Neural crest cell (in vitro differentiated cells): ENCODE results near the gene NUDT6. TPM values are rescaled to one million over a fixed set of nuclear protein-coding genes. Genes with fewer than 3 reads are reported as not detected.

Experiments used
- DNase-seq: peaks from one replicate; pipeline ENCODE4 v3.0.0; 2021; ENCODE audit warnings: low read depth, mixed read lengths, low spot score
- H3K27ac Mint-ChIP-seq: one replicate; pipeline ENCODE4 v1.8.0; 2021; ENCODE audit warnings: mild to moderate bottlenecking, mixed read lengths; ENCODE audit not compliant: unreplicated experiment
- H3K27me3 Mint-ChIP-seq: 2 replicates; pipeline ENCODE4 v1.8.0; 2021; ENCODE audit warnings: low read depth, mild to moderate bottlenecking, mixed read lengths
- H3K36me3 Mint-ChIP-seq: 2 replicates; pipeline ENCODE4 v1.8.0; 2021; ENCODE audit warnings: low read depth, mild to moderate bottlenecking, mixed read lengths
- H3K4me1 Mint-ChIP-seq: 2 replicates; pipeline ENCODE4 v1.8.0; 2021; ENCODE audit warnings: mixed read lengths
- H3K4me3 Mint-ChIP-seq: one replicate; pipeline ENCODE4 v1.8.0; 2021; ENCODE audit warnings: mild to moderate bottlenecking, mixed read lengths
- H3K9me3 Mint-ChIP-seq: 2 replicates; pipeline ENCODE4 v1.8.0; 2021; ENCODE audit warnings: mixed read lengths
- CTCF ChIP-seq: fragments of 200-600 bp; sonication (generic); conservative IDR thresholded peaks from 2 replicates; pipeline ENCODE4 v1.5.0; 2021; ENCODE audit warnings: antibody characterized with exemption, mild to moderate bottlenecking
- total RNA-seq: library from RNA; stranded (reverse); gene quantifications from 2 replicates; pipeline ENCODE4 v1.2.1, GENCODE V29; 2021

Gene NUDT6
- total RNA-seq, 1 donor from 2014 or later: 10.2 TPM

DNA sequence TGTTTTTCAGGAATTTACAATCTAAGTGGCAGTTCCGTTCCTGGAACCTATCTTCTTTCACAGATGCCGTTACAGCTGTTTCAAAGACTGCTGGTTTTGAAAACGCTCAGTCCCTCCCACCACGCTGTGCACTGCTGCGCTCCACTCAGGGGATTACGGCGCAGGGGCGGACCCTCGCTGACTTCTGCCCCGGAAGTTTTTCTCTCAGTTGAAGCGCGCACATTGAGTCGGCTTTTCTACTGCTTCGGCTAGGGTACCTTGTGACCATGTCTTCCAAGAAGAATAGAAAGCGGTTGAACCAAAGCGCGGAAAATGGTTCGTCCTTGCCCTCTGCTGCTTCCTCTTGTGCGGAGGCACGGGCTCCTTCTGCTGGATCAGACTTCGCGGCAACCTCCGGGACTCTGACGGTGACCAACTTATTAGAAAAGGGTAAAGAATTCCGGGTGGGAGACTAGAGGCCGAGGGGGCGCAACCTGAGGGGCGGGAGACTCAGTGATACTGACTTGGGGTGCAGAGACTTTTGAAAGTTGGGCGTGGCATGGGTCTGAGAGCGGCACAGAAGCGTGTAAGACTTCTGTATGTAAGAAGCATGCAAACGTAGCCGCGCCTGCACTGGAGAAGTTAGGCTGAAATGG, 597 bp upstream of the NUDT6 start:
- H3K36me3 Mint-ChIP-seq: no peaks in the 10 kb centered on the region
- no peaks in the 10 kb centered on the region for H3K9me3 Mint-ChIP-seq
- no peak overlapping the region for H3K4me3 Mint-ChIP-seq
- TF ChIP-seq CTCF: no peak
- peaks cover 21% of the 10 kb centered on the region for H3K4me1 Mint-ChIP-seq
- H3K27me3 Mint-ChIP-seq: no peaks in the 10 kb centered on the region
- DNase-seq: peak; percentile 74
- peak overlapping the region; percentile 98 for H3K27ac Mint-ChIP-seq

- Mint-ChIP-seq H3K4me3 (peak overlapping the region; percentile 85), H3K27me3 (no peaks in the 10 kb centered on the region), H3K36me3 (no peaks in the 10 kb centered on the region), H3K9me3 (no peaks in the 10 kb centered on the region), H3K4me1 (peaks cover 21% of the 10 kb centered on the region), H3K27ac (no peak overlapping the region)
- no peak for TF ChIP-seq CTCF
- no peak for DNase-seq
Observed at GRCh38 chr4:122921300-122921699, 1.1 kb downstream of the NUDT6 start.

- H3K27ac Mint-ChIP-seq: no peak overlapping the region
- H3K9me3 Mint-ChIP-seq: no peaks in the 10 kb centered on the region
- no peaks in the 10 kb centered on the region for H3K27me3 Mint-ChIP-seq
- peak overlapping the region; percentile 85 for H3K4me3 Mint-ChIP-seq
- DNase-seq: no peak
- H3K4me1 Mint-ChIP-seq: peaks cover 21% of the 10 kb centered on the region
- no peak for TF ChIP-seq CTCF
- H3K36me3 Mint-ChIP-seq: no peaks in the 10 kb centered on the region
Observed at GRCh38 chr4:122920473-122920872, 1.9 kb downstream of the NUDT6 start.

DNA sequence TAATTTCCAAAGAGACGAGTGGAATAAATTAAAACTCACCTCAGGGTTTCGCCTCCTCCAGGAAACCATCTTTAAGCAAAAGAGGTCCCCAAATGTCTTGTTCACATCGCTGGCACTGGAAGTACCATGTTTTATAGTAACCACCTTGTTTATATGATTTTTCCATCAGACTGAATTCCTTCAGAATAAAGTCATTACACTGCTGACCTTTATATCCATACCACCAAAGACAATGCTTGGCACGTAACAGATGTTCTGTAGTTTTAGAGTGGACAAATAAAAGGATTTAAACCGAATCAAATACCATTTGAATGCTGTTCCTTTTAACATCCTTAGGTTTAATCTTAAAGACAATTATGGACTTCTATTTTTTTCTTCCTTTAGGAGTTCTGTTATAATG, 4.7 kb downstream of the NUDT6 start:
- H3K27ac Mint-ChIP-seq: no peak overlapping the region

DNA sequence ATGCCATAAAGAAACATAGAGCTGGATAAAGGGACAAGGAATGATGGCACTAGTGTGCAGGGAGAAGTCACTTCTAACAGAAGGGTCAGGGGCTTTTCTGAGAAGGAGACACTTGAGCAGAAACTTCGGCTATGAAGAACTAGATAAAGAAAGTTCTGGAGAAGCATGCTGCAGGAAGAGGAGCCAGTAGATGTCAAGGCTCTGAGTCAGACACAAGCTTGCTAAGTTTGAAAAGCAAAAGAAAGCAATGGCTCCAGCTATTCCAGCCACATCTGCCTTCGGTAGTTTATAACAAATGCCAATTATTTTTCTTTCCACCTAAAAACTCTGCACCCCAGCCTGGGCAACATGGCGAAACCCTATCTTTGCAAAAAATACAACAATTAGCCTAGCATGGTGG, 7.5 kb downstream of the NUDT6 start:
- H3K36me3 Mint-ChIP-seq: no peaks in the 10 kb centered on the region
- H3K4me1 Mint-ChIP-seq: peaks cover 18% of the 10 kb centered on the region
- DNase-seq: no peak
- H3K27me3 Mint-ChIP-seq: no peaks in the 10 kb centered on the region
- H3K27ac Mint-ChIP-seq: no peak overlapping the region
- no peak for TF ChIP-seq CTCF
- no peaks in the 10 kb centered on the region for H3K9me3 Mint-ChIP-seq
- H3K4me3 Mint-ChIP-seq: no peak overlapping the region

More for the DNA sequence above, 4.7 kb downstream of the NUDT6 start:
- Mint-ChIP-seq H3K4me3 (no peak overlapping the region), H3K4me1 (peaks cover 26% of the 10 kb centered on the region), H3K36me3 (no peaks in the 10 kb centered on the region), H3K27me3 (no peaks in the 10 kb centered on the region), H3K9me3 (no peaks in the 10 kb centered on the region)
- DNase-seq: no peak
- no peak for TF ChIP-seq CTCF
